Measurements from ENCODE around the gene DLG2.
A peak's percentile ranks its signal among the peaks of the same experiment; 100 is the strongest.
"Not testable (repeated sequence)": the region's sequence is repeated elsewhere in the genome, so short reads cannot be mapped to it uniquely, and the experiment has no call there.

DLG2 gene

GRCh38 chr11:85664615-85665481 lies 37.7 kb upstream of the DLG2 start, which contains the start of gene CREBZF:
CREBZF (minus strand) TSS chr11:85665129; CDS start chr11:85664875, 254 bp downstream.
- DNase-seq (ENCODE audit: low read depth) = peak; percentile 96
- H3K4me3 ChIP-seq (replicated peaks; ENCODE audit: low read depth, low read length) = peak within 1 kb of the TSS; percentile 79
- no peak for TF ChIP-seq CTCF (IDR thresholded peaks at IDR 0.05; ENCODE audit: low read length, missing control alignments)

GRCh38 chr11:85663753-85664614 lies 36.8 kb upstream of the DLG2 start:
- peak; percentile 49 for DNase-seq (ENCODE audit: low read depth)
- TF ChIP-seq CTCF (IDR thresholded peaks at IDR 0.05; ENCODE audit: low read length, missing control alignments) = peak; percentile 31
- H3K4me3 ChIP-seq (replicated peaks; ENCODE audit: low read depth, low read length) = peak overlapping the region; percentile 79

GRCh38 chr11:85663080-85663752 lies 36.1 kb upstream of the DLG2 start:
- H3K4me3 ChIP-seq (replicated peaks; ENCODE audit: low read depth, low read length) = peak overlapping the region; percentile 79
- no peak for DNase-seq (ENCODE audit: low read depth)
- no peak for TF ChIP-seq CTCF (IDR thresholded peaks at IDR 0.05; ENCODE audit: low read length, missing control alignments)

- TF ChIP-seq CTCF (IDR thresholded peaks at IDR 0.05; ENCODE audit: low read length, missing control alignments) = no peak
- peak; percentile 39 for DNase-seq (ENCODE audit: low read depth)
- H3K4me3 ChIP-seq (replicated peaks; ENCODE audit: low read depth, low read length) = peak overlapping the region; percentile 79
These were observed 35.0 kb upstream of the DLG2 start for GRCh38 chr11:85661972-85662664.

GRCh38 chr11:85658180-85658579 lies 31.0 kb upstream of the DLG2 start:
- TF ChIP-seq CTCF (IDR thresholded peaks at IDR 0.05; ENCODE audit: low read length, missing control alignments) = no peak
- DNase-seq (ENCODE audit: low read depth) = peak; percentile 48
- no peak overlapping the region for H3K4me3 ChIP-seq (replicated peaks; ENCODE audit: low read depth, low read length)

GRCh38 chr11:85656777-85657176 lies 29.6 kb upstream of the DLG2 start:
- no peak for DNase-seq (ENCODE audit: low read depth)
- no peak for TF ChIP-seq CTCF (IDR thresholded peaks at IDR 0.05; ENCODE audit: low read length, missing control alignments)
- H3K4me3 ChIP-seq (replicated peaks; ENCODE audit: low read depth, low read length) = no peak overlapping the region

- not testable (repeated sequence) for H3K4me3 ChIP-seq (replicated peaks; ENCODE audit: low read depth, low read length); DNase-seq (ENCODE audit: low read depth)
These were observed 27.2 kb upstream of the DLG2 start for GRCh38 chr11:85654343-85654742.
